ENCODE results near the gene SMURF2.

SMURF2 gene

GRCh38 chr17:64573214-64573613 lies 88.9 kb downstream of the SMURF2 start:
- no peak for DNase-seq (ENCODE audit: low read depth, low spot score)
- no peak overlapping the region for H3K4me3 ChIP-seq (ENCODE audit: low read length)
- H3K4me1 ChIP-seq (ENCODE audit: control insufficient read depth, insufficient read depth, low read length) = no peaks in the 10 kb centered on the region
- no peaks in the 10 kb centered on the region; the same call in 1 of the 2 replicates for H3K36me3 ChIP-seq (ENCODE audit: control insufficient read depth, insufficient read depth, low read length)
- H3K27me3 ChIP-seq (ENCODE audit: control insufficient read depth, insufficient read depth, low read length) = no peaks in the 10 kb centered on the region
- no peaks in the 10 kb centered on the region for H3K9me3 ChIP-seq (ENCODE audit: control insufficient read depth, insufficient read depth, low read length)
- no peak overlapping the region for H3K27ac ChIP-seq (ENCODE audit: low read length)

GRCh38 chr17:64572682-64573154 lies 89.4 kb downstream of the SMURF2 start:
- H3K4me1 ChIP-seq (ENCODE audit: control insufficient read depth, insufficient read depth, low read length) = no peaks in the 10 kb centered on the region
- no peak overlapping the region for H3K27ac ChIP-seq (ENCODE audit: low read length)
- no peaks in the 10 kb centered on the region for H3K9me3 ChIP-seq (ENCODE audit: control insufficient read depth, insufficient read depth, low read length)
- H3K4me3 ChIP-seq (ENCODE audit: low read length) = no peak overlapping the region
- H3K36me3 ChIP-seq (ENCODE audit: control insufficient read depth, insufficient read depth, low read length) = no peaks in the 10 kb centered on the region; the same call in 1 of the 2 replicates
- no peak for DNase-seq (ENCODE audit: low read depth, low spot score)
- H3K27me3 ChIP-seq (ENCODE audit: control insufficient read depth, insufficient read depth, low read length) = no peaks in the 10 kb centered on the region
- WGBS (ENCODE audit: insufficient coverage, insufficient read length) = no CpG with 5 or more reads among the region's 3 CpGs

- Histone ChIP-seq H3K4me3 (ENCODE audit: low read length) (no peak overlapping the region), H3K4me1 (ENCODE audit: control insufficient read depth, insufficient read depth, low read length) (no peaks in the 10 kb centered on the region), H3K27me3 (ENCODE audit: control insufficient read depth, insufficient read depth, low read length) (no peaks in the 10 kb centered on the region), H3K36me3 (ENCODE audit: control insufficient read depth, insufficient read depth, low read length) (no peaks in the 10 kb centered on the region), H3K27ac (ENCODE audit: low read length) (no peak overlapping the region), H3K9me3 (ENCODE audit: control insufficient read depth, insufficient read depth, low read length) (no peaks in the 10 kb centered on the region)
- no CpG with 5 or more reads among the region's 6 CpGs for WGBS (ENCODE audit: insufficient coverage, insufficient read length)
- no peak for DNase-seq (ENCODE audit: low read depth, low spot score)
Measured at GRCh38 chr17:64571746-64572145, 90.4 kb downstream of the SMURF2 start.

GRCh38 chr17:64565563-64565962 lies 96.5 kb downstream of the SMURF2 start:
- no peak overlapping the region for H3K4me3 ChIP-seq (ENCODE audit: low read length)
- no peaks in the 10 kb centered on the region for H3K4me1 ChIP-seq (ENCODE audit: control insufficient read depth, insufficient read depth, low read length)
- DNase-seq (ENCODE audit: low read depth, low spot score) = no peak
- H3K36me3 ChIP-seq (ENCODE audit: control insufficient read depth, insufficient read depth, low read length) = no peaks in the 10 kb centered on the region
- H3K27me3 ChIP-seq (ENCODE audit: control insufficient read depth, insufficient read depth, low read length) = no peaks in the 10 kb centered on the region
- no peaks in the 10 kb centered on the region for H3K9me3 ChIP-seq (ENCODE audit: control insufficient read depth, insufficient read depth, low read length)
- no peak overlapping the region for H3K27ac ChIP-seq (ENCODE audit: low read length)

- no peak for DNase-seq (ENCODE audit: low read depth, low spot score)
- no peak overlapping the region for H3K4me3 ChIP-seq (ENCODE audit: low read length)
- no peaks in the 10 kb centered on the region for H3K4me1 ChIP-seq (ENCODE audit: control insufficient read depth, insufficient read depth, low read length)
- no peaks in the 10 kb centered on the region for H3K9me3 ChIP-seq (ENCODE audit: control insufficient read depth, insufficient read depth, low read length)
- no peak overlapping the region for H3K27ac ChIP-seq (ENCODE audit: low read length)
- WGBS (ENCODE audit: insufficient coverage, insufficient read length) = no CpG with 5 or more reads among the region's 1 CpG
- H3K27me3 ChIP-seq (ENCODE audit: control insufficient read depth, insufficient read depth, low read length) = no peaks in the 10 kb centered on the region
- H3K36me3 ChIP-seq (ENCODE audit: control insufficient read depth, insufficient read depth, low read length) = no peaks in the 10 kb centered on the region
Measured at GRCh38 chr17:64564098-64564497, 98.0 kb downstream of the SMURF2 start.

GRCh38 chr17:64555281-64555680 lies 106.8 kb downstream of the SMURF2 start:
- H3K27ac ChIP-seq (ENCODE audit: low read length) = no peak overlapping the region
- no peaks in the 10 kb centered on the region for H3K9me3 ChIP-seq (ENCODE audit: control insufficient read depth, insufficient read depth, low read length)
- DNase-seq (ENCODE audit: low read depth, low spot score) = no peak
- H3K4me3 ChIP-seq (ENCODE audit: low read length) = no peak overlapping the region
- H3K4me1 ChIP-seq (ENCODE audit: control insufficient read depth, insufficient read depth, low read length) = no peaks in the 10 kb centered on the region; the same call in 1 of the 2 replicates
- no peaks in the 10 kb centered on the region for H3K36me3 ChIP-seq (ENCODE audit: control insufficient read depth, insufficient read depth, low read length)
- no CpG with 5 or more reads among the region's 4 CpGs for WGBS (ENCODE audit: insufficient coverage, insufficient read length)
- no peaks in the 10 kb centered on the region for H3K27me3 ChIP-seq (ENCODE audit: control insufficient read depth, insufficient read depth, low read length)

- DNase-seq (ENCODE audit: low read depth, low spot score) = no peak
- no peaks in the 10 kb centered on the region for H3K36me3 ChIP-seq (ENCODE audit: control insufficient read depth, insufficient read depth, low read length)
- H3K27ac ChIP-seq (ENCODE audit: low read length) = no peak overlapping the region
- no peaks in the 10 kb centered on the region; the same call in 1 of the 2 replicates for H3K4me1 ChIP-seq (ENCODE audit: control insufficient read depth, insufficient read depth, low read length)
- no peak overlapping the region for H3K4me3 ChIP-seq (ENCODE audit: low read length)
- H3K9me3 ChIP-seq (ENCODE audit: control insufficient read depth, insufficient read depth, low read length) = no peaks in the 10 kb centered on the region
- H3K27me3 ChIP-seq (ENCODE audit: control insufficient read depth, insufficient read depth, low read length) = no peaks in the 10 kb centered on the region
Measured at GRCh38 chr17:64554028-64554637, 108.0 kb downstream of the SMURF2 start.

GRCh38 chr17:64551461-64551860 lies 110.6 kb downstream of the SMURF2 start:
- Histone ChIP-seq H3K27ac (ENCODE audit: low read length) (no peak overlapping the region), H3K4me1 (ENCODE audit: control insufficient read depth, insufficient read depth, low read length) (no peaks in the 10 kb centered on the region; the same call in 1 of the 2 replicates), H3K9me3 (ENCODE audit: control insufficient read depth, insufficient read depth, low read length) (no peaks in the 10 kb centered on the region), H3K36me3 (ENCODE audit: control insufficient read depth, insufficient read depth, low read length) (no peaks in the 10 kb centered on the region), H3K27me3 (ENCODE audit: control insufficient read depth, insufficient read depth, low read length) (no peaks in the 10 kb centered on the region), H3K4me3 (ENCODE audit: low read length) (no peak overlapping the region)
- DNase-seq (ENCODE audit: low read depth, low spot score) = no peak
- WGBS (ENCODE audit: insufficient coverage, insufficient read length) = no CpG with 5 or more reads among the region's 5 CpGs

- Histone ChIP-seq H3K4me1 (ENCODE audit: control insufficient read depth, insufficient read depth, low read length) (no peaks in the 10 kb centered on the region), H3K9me3 (ENCODE audit: control insufficient read depth, insufficient read depth, low read length) (no peaks in the 10 kb centered on the region), H3K27me3 (ENCODE audit: control insufficient read depth, insufficient read depth, low read length) (no peaks in the 10 kb centered on the region), H3K27ac (ENCODE audit: low read length) (no peak overlapping the region), H3K36me3 (ENCODE audit: control insufficient read depth, insufficient read depth, low read length) (no peaks in the 10 kb centered on the region), H3K4me3 (ENCODE audit: low read length) (no peak overlapping the region)
- WGBS (ENCODE audit: insufficient coverage, insufficient read length) = no CpG with 5 or more reads among the region's 10 CpGs
- no peak for DNase-seq (ENCODE audit: low read depth, low spot score)
Measured at GRCh38 chr17:64547319-64547718, 114.8 kb downstream of the SMURF2 start.

GRCh38 chr17:64546716-64547115 lies 115.4 kb downstream of the SMURF2 start:
- H3K4me3 ChIP-seq (ENCODE audit: low read length) = no peak overlapping the region
- no CpG with 5 or more reads among the region's 7 CpGs for WGBS (ENCODE audit: insufficient coverage, insufficient read length)
- no peak overlapping the region for H3K27ac ChIP-seq (ENCODE audit: low read length)
- no peaks in the 10 kb centered on the region for H3K9me3 ChIP-seq (ENCODE audit: control insufficient read depth, insufficient read depth, low read length)
- no peaks in the 10 kb centered on the region for H3K36me3 ChIP-seq (ENCODE audit: control insufficient read depth, insufficient read depth, low read length)
- DNase-seq (ENCODE audit: low read depth, low spot score) = no peak
- H3K4me1 ChIP-seq (ENCODE audit: control insufficient read depth, insufficient read depth, low read length) = no peaks in the 10 kb centered on the region
- no peaks in the 10 kb centered on the region for H3K27me3 ChIP-seq (ENCODE audit: control insufficient read depth, insufficient read depth, low read length)

- DNase-seq (ENCODE audit: low read depth, low spot score) = no peak
- H3K9me3 ChIP-seq (ENCODE audit: control insufficient read depth, insufficient read depth, low read length) = no peaks in the 10 kb centered on the region
- no peak overlapping the region for H3K4me3 ChIP-seq (ENCODE audit: low read length)
- H3K4me1 ChIP-seq (ENCODE audit: control insufficient read depth, insufficient read depth, low read length) = no peaks in the 10 kb centered on the region
- no peak overlapping the region for H3K27ac ChIP-seq (ENCODE audit: low read length)
- H3K36me3 ChIP-seq (ENCODE audit: control insufficient read depth, insufficient read depth, low read length) = 0 out of 2 replicates have a peak, but pooled peaks cover 3% of the 10 kb centered on the region
- WGBS (ENCODE audit: insufficient coverage, insufficient read length) = no CpG with 5 or more reads among the region's 2 CpGs
- H3K27me3 ChIP-seq (ENCODE audit: control insufficient read depth, insufficient read depth, low read length) = no peaks in the 10 kb centered on the region
Measured at GRCh38 chr17:64544742-64545141, 117.4 kb downstream of the SMURF2 start.

Data from iPS DF 6.9 (cell line).